PC-3 (cell line): ENCODE data around the gene MOK. TPM values are rescaled to one million over a fixed set of nuclear protein-coding genes. Genes with fewer than 3 reads are reported as not detected.

Experiments used
- ATAC-seq: fragments of 200-7000 bp; cut with Tn5 transposase; 2 replicates; pipeline ENCODE4 v1.9.1; 2020; ENCODE audit warnings: mild to moderate bottlenecking, moderate library complexity
- BruUV-seq: library from RNA; stranded (reverse); fragments of 400-500 nt; replicated peaks from 2 replicates; lab custom pipeline; 2021; lab: Mats Ljungman, UMichigan
- CTCF ChIA-PET: fragments of 300-600 bp; sonication (Branson Sonifier 250); formaldehyde crosslinking; loops from one replicate; lab custom pipeline; 2022; ENCODE audit warnings: antibody characterized with exemption; lab: Charles Lee
- POLR2A ChIA-PET: fragments of 300-600 bp; sonication (Branson Sonifier 250); formaldehyde crosslinking; loops from one replicate; lab custom pipeline; 2022; ENCODE audit warnings: antibody characterized with exemption; ENCODE audit not compliant: unreplicated experiment; lab: Charles Lee
- DNase-seq: peaks from one replicate; pipeline ENCODE4 v3.0.0-alpha.2; 2015
- H2AFZ ChIP-seq: fragments of 300-600 bp; sonication (generic); 2 replicates; pipeline ENCODE4 v1.6.0; 2016; ENCODE audit warnings: antibody characterized with exemption, low read length
- H3F3A ChIP-seq: fragments of 300-600 bp; sonication (generic); one replicate; pipeline ENCODE4 v1.6.0; 2017; ENCODE audit warnings: antibody characterized with exemption, low read length, control low read depth, mild to moderate bottlenecking; ENCODE audit not compliant: unreplicated experiment
- H3K27ac ChIP-seq: fragments of 300-600 bp; sonication (generic); 2 replicates; pipeline ENCODE4 v1.5.1; 2016; ENCODE audit warnings: mild to moderate bottlenecking, low read length
- H3K27me3 ChIP-seq: fragments of 300-600 bp; sonication (generic); 2 replicates; pipeline ENCODE4 v1.6.1; 2016; ENCODE audit warnings: low read length, mixed read lengths
- H3K36me3 ChIP-seq: fragments of 300-600 bp; sonication (generic); 2 replicates; pipeline ENCODE4 v1.6.1; 2016; ENCODE audit warnings: low read depth, mixed run types, low read length, mixed read lengths
- H3K4me1 ChIP-seq: fragments of 300-600 bp; sonication (generic); 2 replicates; pipeline ENCODE4 v1.5.1; 2016; ENCODE audit warnings: low read length; ENCODE audit not compliant: insufficient read depth
- H3K4me2 ChIP-seq: fragments of 300-600 bp; sonication (generic); 2 replicates; pipeline ENCODE4 v1.6.0; 2016; ENCODE audit warnings: low read length
- H3K4me3 ChIP-seq: fragments of 300-600 bp; sonication (generic); 2 replicates; pipeline ENCODE4 v1.5.1; 2016; ENCODE audit warnings: mild to moderate bottlenecking, low read length, mixed read lengths
- H3K79me2 ChIP-seq: fragments of 300-600 bp; sonication (generic); 2 replicates; pipeline ENCODE4 v1.6.1; 2017; ENCODE audit warnings: low read length, mixed read lengths
- H3K9ac ChIP-seq: fragments of 300-600 bp; sonication (generic); 2 replicates; pipeline ENCODE4 v1.6.0; 2016; ENCODE audit warnings: mild to moderate bottlenecking, low read length
- H3K9me2 ChIP-seq: fragments of 300-600 bp; sonication (generic); replicated peaks from 2 replicates; pipeline ENCODE4 v1.6.1; 2016; ENCODE audit warnings: mixed run types, low read length, mixed read lengths
- H3K9me3 ChIP-seq: fragments of 300-600 bp; sonication (generic); 2 replicates; pipeline ENCODE4 v1.6.1; 2016; ENCODE audit warnings: low read length, mixed read lengths
- H4K20me1 ChIP-seq: fragments of 300-600 bp; sonication (generic); 2 replicates; pipeline ENCODE4 v1.6.1; 2016; ENCODE audit warnings: low read length, mixed read lengths
- CTCF ChIP-seq: fragments of 300-600 bp; sonication (generic); conservative IDR thresholded peaks from 2 replicates; pipeline ENCODE4 v1.5.1; 2017; ENCODE audit warnings: antibody characterized with exemption, low read depth, mild to moderate bottlenecking, low read length
- EZH2 ChIP-seq: fragments of 300-600 bp; sonication (generic); IDR thresholded peaks from one replicate; pipeline ENCODE4 v1.6.1; 2017; ENCODE audit warnings: antibody characterized with exemption, mild to moderate bottlenecking, low read length; ENCODE audit not compliant: unreplicated experiment
- EZH2phosphoT487 ChIP-seq: fragments of 300-600 bp; sonication (generic); IDR thresholded peaks from 2 replicates; pipeline ENCODE4 v1.6.1; 2018; ENCODE audit warnings: mild to moderate bottlenecking, antibody characterized with exemption, low read length, borderline replicate concordance
- intact Hi-C: fragments of 100-400 bp; cut with micrococcal nuclease; formaldehyde crosslinking; loops from 2 replicates; pipeline ENCODE4 v1.9.0; 2023
- total RNA-seq: library from RNA; depleted of rRNA; stranded (reverse); fragments of >200 nt; gene quantifications from 2 replicates; pipeline ENCODE4 v1.2.3, GENCODE V29; 2014

Gene MOK
- total RNA-seq, 1 experiment from 2014 or later, result 108 TPM

- Histone ChIP-seq H3K4me2 (peak overlapping the region; percentile 52), H3K79me2 (peaks cover 72% of the 10 kb centered on the region), H3K36me3 (peaks cover 42% of the 10 kb centered on the region), H3K9me3 (no peaks in the 10 kb centered on the region), H2AFZ (no peak overlapping the region), H3F3A (peaks cover 27% of the 10 kb centered on the region), H3K9me2 (no peaks in the 10 kb centered on the region), H3K4me3 (peak overlapping the region; percentile 11; the same call in 1 of the 2 replicates), H3K9ac (peak overlapping the region; percentile 93), H3K27ac (peak overlapping the region; percentile 99), H3K27me3 (no peaks in the 10 kb centered on the region), H3K4me1 (peaks cover 74% of the 10 kb centered on the region), H4K20me1 (no peaks in the 10 kb centered on the region)
- DNase-seq, result peak; percentile 95
- peak; percentile 39 for ATAC-seq
- no peak for TF ChIP-seq CTCF
- TF ChIP-seq EZH2, result no peak
- no peak for TF ChIP-seq EZH2phosphoT487
- TSS peak; percentile 94 for BruUV-seq
- POLR2A ChIA-PET, result no interaction called here
- CTCF ChIA-PET, result no interaction called here
- intact Hi-C loops, result loop anchor here (1.0 kb wide), 1 partner anchor 25 kb away; the partner anchor contains the start of gene MOK
These were observed 24.5 kb downstream of the MOK start for GRCh38 chr14:102280376-102280962.

GRCh38 chr14:102279688-102280348, 25.1 kb downstream of the MOK start:
- POLR2A ChIA-PET, result no interaction called here
- CTCF ChIA-PET, result no interaction called here
- Histone ChIP-seq H3K36me3 (peaks cover 45% of the 10 kb centered on the region), H3K27ac (peak overlapping the region; percentile 99), H3K27me3 (no peaks in the 10 kb centered on the region), H3K4me2 (peak overlapping the region; percentile 61), H3F3A (peaks cover 27% of the 10 kb centered on the region), H2AFZ (no peak overlapping the region), H3K9ac (peak overlapping the region; percentile 93), H3K9me3 (no peaks in the 10 kb centered on the region), H3K4me1 (peaks cover 74% of the 10 kb centered on the region), H4K20me1 (no peaks in the 10 kb centered on the region), H3K79me2 (peaks cover 72% of the 10 kb centered on the region), H3K4me3 (peak overlapping the region; percentile 11; the same call in 1 of the 2 replicates), H3K9me2 (no peaks in the 10 kb centered on the region)
- no TSS peak for BruUV-seq
- intact Hi-C loops, result loop anchor here (1.0 kb wide), 2 partner anchors 18 to 25 kb away; partner anchors contain the start of gene MOK
- peak; percentile 99 for DNase-seq
- TF ChIP-seq EZH2 (no peak), EZH2phosphoT487 (no peak), CTCF (no peak)
- ATAC-seq, result peak; percentile 85
